HG02973 (cell line): ENCODE results near the gene FAM78B.

Experiments
- ATAC-seq: cut with Tn5 transposase; IDR thresholded peaks from one replicate; pipeline ENCODE4 v1.9.1; 2021; ENCODE audit warnings: moderate library complexity; ENCODE audit not compliant: unreplicated experiment

Gene FAM78B, protein sequence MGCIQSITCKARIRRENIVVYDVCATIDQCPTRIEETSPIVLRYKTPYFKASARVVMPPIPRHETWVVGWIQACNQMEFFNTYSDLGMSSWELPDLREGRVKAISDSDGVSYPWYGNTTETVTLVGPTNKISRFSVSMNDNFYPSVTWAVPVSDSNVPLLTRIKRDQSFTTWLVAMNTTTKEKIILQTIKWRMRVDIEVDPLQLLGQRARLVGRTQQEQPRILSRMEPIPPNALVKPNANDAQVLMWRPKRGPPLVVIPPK

GRCh38 chr1:166166698-166167571 lies at the start of gene FAM78B:
Gene FAM78B, minus strand, starts transcription at chr1:166167001. Its CDS starts 753 bp downstream, at chr1:166166248.
- ATAC-seq: peak; percentile 39

DNA sequence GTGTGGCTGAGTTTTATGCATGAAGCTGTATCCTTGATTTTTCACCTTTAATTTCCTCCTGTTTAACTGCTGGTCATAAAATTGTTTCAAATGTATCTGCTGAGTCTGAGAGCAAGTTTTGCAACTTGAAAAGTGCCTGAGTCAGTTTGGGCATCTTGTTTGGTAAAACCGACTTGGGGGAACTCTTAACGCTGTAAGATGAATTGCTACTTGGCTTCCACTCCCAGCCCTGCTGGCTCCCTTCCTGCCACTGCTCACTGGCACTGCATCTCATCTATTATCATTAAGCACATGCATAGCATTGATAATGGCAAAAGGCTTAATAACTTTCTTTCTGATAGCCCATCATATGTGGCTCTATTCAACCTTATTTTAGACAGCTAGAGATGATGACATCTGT lies 35.7 kb upstream of the FAM78B start:
- ATAC-seq: no peak

GRCh38 chr1:166200743-166201142 lies 33.9 kb upstream of the FAM78B start:
- ATAC-seq: no peak

- no peak for ATAC-seq
These were observed 30.8 kb upstream of the FAM78B start for GRCh38 chr1:166197597-166197996.

DNA sequence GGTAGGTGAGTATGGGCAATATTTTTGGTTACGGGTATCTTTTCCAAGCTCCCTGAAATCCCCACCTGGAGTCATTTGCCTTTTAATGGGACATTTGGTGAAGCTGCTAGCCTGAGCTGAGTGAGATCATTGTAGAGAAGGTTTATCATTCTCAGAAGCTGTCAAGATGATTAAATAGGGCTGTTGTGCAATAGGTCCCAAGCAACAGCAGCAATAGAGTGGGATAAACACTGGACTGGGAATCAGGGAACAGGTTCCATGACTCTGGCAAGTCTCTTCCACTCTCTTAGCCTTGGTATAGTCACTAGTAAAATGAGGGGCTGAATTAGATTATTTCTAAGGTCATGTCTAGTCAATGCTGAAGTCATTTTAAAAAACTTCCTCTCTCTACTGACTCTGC lies 30.3 kb upstream of the FAM78B start:
- ATAC-seq: no peak

DNA sequence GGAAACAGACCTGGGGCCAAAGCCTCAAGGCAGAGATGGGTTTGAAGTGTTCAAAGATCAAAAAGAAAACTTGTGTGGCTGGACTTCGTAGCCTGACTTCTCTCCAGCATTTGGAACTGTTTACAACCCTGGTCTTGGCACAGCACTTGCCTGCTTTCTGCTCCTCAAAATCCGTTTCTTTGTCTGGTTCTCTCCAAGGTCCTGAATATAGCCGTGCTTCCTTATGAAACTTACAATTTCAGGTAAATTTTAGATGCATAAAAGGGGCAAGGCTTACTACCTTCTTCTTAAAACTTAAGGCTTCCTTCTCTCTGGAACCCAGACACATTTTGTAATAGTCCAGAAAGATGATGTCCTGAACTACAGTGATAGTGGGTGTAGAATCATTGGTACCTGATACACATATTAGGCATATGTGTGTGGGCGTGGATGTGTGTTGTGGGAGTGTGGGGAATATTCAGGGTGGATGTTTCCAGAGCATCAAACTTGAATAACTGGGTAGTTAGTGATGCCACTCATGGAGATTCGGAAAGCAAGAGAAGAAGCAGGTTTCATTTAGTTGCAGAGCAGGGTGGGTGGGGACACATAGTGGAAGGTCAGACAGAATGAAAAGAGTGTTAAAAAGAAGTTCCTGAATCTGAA lies 26.4 kb upstream of the FAM78B start:
- no peak for ATAC-seq

DNA sequence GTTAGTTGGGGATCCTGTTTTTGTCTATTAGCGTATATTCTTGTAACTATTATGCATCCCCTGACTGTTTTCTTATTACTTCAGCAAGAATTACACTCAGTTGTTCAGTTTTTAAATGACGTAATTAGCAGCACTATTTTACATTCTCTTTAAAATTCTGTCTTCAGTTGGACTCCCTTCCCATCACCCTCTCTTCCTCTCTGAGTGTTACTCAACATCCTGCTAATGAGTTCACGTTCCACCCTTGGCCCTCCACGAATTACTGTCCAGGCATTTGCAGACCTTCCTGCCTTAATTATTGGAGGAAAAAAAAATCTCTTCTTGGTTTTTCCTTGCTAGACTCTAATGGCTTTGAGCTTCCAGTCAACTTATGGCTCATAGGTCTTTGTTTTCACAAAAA lies 23.6 kb upstream of the FAM78B start:
- ATAC-seq: no peak

GRCh38 chr1:166189126-166189525 lies 22.3 kb upstream of the FAM78B start:
- ATAC-seq: no peak

- no peak for ATAC-seq
These were observed 18.7 kb upstream of the FAM78B start for GRCh38 chr1:166185526-166185925.

- no peak for ATAC-seq
These were observed 18.1 kb upstream of the FAM78B start for GRCh38 chr1:166184897-166185296.

DNA sequence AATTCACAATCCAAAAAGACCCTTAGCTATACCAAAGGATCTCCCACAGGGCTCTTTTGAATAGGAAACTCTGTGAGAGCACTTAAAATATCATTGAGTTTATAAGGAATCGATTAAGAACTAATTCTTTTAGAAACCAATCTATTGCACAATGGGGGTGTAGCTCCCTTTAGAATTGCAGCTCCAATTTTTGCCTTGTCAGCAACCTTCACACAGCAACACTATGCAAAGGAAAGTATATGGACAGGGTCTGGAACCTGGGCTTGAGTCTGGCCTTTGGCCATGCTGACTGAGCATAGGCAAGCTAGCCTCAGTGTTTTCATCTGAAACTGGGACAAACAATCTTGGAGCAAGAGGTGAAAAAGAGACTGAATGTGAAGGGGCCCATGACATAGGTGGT lies 17.2 kb upstream of the FAM78B start:
- ATAC-seq: no peak

DNA sequence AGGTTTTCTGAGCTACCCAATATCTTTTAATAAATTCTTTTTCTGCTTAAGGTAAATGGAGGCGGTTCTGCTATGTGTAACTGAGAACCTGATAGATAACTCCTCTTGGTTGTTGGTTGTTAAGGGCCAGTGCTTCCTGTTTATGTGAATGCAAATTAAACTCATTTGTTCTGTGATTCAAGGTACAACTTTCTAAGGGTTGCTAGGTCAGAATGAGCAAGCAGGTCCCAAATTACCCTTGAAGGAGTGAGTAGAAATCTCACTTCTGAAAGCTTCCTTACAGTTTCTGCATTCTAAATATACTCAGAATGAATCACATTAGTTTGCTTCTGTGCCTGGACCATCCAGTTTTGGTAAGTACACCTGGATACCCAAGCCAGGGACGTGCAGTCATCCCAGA lies 15.5 kb upstream of the FAM78B start:
- peak; percentile 63 for ATAC-seq

DNA sequence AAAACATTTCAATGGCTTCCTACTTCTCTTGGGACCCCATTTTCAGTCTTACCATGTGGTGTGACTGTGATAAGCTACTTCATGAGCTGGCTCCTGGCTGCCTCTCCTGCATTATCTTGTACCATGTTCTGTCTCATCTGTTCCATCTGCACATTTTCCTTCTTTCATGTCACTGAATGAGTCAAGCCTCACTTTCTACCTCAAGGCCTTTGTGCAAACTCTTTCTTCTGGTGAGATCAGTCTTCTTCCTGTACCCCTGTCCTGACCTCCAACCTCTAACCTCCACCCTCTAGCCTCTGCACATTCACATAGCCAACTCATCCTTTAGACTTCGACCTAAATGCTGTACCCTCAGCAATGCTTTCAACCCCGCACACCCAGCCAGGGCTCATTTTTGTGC lies 9.6 kb upstream of the FAM78B start:
- no peak for ATAC-seq

GRCh38 chr1:166175032-166175431 lies 8.2 kb upstream of the FAM78B start:
- no peak for ATAC-seq

DNA sequence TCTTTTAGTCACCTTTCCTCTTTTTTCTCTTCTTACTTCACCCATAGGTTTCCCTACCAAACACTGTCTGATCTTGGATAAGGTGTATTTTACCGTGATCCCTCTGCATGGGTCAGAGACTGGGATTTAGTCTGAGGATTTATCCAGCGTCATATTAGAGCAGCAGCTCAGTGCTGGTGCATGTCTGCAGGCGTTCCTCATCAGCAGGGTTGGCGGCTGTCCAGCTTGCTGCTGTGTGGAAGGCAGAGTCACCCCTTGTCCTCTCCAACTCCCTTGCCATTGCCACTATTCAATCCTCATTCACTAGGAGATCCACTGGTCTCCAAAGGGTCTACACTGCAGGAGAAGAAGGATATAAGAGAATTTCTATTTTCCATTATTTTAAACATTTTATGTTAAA lies 7.3 kb upstream of the FAM78B start:
- no peak for ATAC-seq

- no peak for ATAC-seq
These were observed 5.3 kb upstream of the FAM78B start for GRCh38 chr1:166172106-166172505.

- no peak for ATAC-seq
These were observed 3.9 kb upstream of the FAM78B start for GRCh38 chr1:166170726-166171125.

GRCh38 chr1:166170075-166170474 lies 3.3 kb upstream of the FAM78B start:
- ATAC-seq: peak; percentile 45

DNA sequence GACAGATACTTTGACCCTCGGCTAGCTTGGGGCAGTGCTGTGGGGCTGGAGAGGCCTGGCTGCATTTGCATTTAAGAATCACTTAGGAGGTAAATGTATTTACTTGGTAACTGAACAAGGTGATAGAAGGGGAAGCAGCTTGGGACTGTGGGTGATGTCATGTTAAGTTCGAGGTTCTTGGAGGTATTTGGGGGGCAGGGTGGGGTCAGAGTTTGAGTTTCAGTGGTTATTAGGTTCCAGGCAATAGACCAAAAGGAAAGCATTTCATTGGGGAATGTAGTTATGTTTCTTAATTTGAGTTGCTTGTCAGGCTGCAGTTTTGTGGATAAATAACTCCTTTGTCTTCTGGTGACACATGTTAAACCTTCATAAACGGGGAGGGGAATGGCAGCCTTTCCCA lies 2.4 kb upstream of the FAM78B start:
- no peak for ATAC-seq

- no peak for ATAC-seq
These were observed 748 bp upstream of the FAM78B start for GRCh38 chr1:166167572-166167925.

DNA sequence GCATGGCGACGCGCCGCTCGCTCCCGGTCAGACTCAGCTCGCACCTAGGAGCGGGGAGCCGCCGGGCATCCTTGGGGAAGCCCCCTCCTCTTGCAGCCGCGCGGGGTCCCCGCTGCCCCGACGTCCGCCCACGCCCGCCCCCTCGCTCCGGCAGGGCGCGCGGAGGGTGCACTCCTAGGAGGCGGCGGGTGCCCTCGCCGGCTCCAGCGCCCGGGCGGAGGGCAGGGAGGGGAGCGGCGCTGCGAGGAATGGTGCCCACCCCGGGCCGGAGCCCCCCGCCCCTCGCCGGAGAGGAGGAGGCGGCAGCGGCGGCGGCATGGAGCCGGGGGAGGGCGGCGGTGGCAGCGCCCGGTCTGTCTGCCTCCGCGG lies 488 bp downstream of the FAM78B start:
- peak; percentile 1 for ATAC-seq
